8988T (cell line): Measurements from ENCODE around the gene ETAA1.

ENCODE experiments used
- DNase-seq: peaks from one replicate; pipeline ENCODE4 v3.0.0; 2011

ETAA1 gene

GRCh38 chr2:67397143-67397986 is at the start of gene ETAA1:
TSS of gene ETAA1 (plus strand) at chr2:67397333. CDS start at chr2:67397449, 116 bp downstream.
- DNase-seq: peak; percentile 81

DNA sequence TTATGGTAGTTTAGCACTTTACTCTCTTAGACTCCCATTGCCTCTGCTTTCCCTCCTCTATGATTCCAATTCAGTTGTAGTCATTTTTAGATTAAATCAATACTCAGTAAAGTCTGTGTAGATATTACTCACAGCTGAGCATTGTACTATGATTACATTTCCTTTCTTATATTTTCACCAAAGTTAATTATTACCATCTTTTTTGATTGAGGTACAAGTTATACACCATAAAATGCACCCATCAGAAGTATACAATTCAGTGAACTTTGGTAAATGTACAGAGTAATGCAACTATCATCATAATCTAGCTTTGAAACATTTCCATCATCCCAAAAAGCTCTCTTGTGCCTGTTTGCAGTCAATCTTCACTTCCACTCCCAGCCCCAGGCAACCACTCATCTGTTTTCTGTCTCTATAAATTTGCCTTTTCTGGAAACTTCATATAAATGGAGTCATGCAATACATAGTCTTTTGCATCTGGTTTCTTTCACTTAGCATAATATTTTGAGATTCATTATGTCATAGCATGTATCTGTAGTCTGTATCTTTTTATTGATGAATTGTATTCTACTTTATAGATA is 30.2 kb upstream of the ETAA1 start:
- no peak for DNase-seq

GRCh38 chr2:67374481-67374880 is 22.7 kb upstream of the ETAA1 start:
- DNase-seq: no peak

GRCh38 chr2:67374949-67375348 is 22.2 kb upstream of the ETAA1 start:
- DNase-seq: no peak

GRCh38 chr2:67378555-67378954 is 18.6 kb upstream of the ETAA1 start:
- no peak for DNase-seq

DNA sequence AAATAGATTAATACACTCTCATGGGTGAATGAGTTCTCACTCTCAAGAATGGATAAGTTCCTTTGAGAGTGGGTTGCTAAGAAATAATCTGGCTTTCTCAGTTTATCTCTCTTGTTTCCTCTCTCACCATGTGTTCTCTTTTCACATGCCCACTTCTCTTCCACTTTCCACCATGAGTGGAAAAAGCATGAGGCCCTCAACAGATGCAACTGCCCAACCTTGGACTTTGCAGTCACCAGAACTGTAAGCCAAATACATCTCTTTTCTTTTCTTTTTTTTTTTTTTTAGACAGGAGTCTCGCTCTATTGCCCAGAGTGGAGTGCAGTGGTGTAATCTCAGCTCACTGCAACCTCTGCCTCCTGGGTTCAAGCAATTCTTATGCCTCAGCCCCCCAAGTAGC is 18.1 kb upstream of the ETAA1 start:
- DNase-seq: no peak

DNA sequence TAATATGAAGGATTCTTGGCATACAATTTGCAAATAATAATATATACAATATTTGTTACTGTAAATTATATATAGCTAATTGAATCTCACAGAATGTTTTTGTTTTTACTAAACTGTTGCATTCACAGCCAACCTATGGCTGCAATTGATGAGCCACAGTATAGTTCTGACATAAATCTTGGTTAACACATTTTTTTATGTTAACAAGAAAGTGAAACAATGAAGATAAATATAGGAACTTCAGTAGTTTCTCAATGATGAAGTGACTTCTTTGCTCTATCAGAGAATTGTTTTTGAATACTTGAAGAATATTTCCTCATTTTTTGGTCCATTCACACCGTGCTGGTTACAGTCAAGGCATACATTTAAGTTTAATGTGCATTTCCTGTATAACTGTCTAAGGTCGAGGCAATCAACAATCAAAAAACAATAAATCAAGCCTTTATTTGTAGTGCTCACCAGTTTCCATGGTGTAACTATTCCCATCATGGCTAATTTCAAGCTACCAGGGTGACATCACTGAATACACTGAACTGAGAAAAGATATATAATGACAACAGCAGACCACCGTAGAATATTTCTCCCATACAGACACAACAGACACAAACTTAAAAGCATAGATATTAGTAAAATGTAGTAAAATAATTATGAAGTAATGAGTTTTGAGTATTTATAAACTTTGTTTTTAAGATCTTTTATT is 12.9 kb upstream of the ETAA1 start:
- no peak for DNase-seq

- no peak for DNase-seq
Observed at GRCh38 chr2:67388680-67389079, 8.5 kb upstream of the ETAA1 start.

GRCh38 chr2:67389286-67389685 is 7.8 kb upstream of the ETAA1 start:
- no peak for DNase-seq

DNA sequence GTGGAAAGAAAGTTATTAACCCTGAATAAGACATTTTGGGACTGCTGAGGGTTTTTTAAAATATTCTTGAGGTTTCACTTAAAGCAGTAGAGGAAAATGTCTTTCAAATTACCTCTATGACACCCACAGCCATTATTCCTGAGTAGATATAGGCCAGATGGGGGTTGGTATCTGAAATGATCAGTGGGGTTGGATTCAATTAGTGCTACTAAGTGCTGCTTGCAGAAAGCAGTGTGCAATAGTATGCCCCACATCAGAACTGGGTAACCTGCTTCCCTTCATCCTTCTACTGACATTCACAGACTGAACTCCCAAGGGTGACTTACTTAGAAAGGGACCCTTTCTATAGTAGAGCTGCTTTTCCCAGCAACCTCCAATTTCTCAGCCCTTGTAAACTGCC is 7.3 kb upstream of the ETAA1 start:
- no peak for DNase-seq

DNA sequence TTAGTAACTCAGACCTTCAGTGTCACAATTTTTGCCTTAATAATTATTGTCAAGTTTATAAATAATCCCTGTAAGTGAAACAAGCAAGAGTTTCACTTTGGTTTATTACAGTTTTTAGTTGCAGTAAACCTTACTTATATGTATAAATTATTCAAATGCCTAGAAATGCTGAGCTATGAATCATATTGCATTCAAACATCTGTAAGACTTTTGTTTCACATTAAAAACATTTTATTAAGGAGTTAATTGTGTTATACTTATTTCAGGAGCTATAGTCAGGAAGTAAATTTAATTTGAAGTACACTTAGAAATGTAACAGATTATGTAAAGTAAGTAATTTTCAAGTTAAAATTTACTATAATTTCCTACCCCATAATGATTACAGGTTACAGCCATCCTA is 3.9 kb upstream of the ETAA1 start:
- no peak for DNase-seq

GRCh38 chr2:67394734-67395133 is 2.4 kb upstream of the ETAA1 start:
- no peak for DNase-seq

DNA sequence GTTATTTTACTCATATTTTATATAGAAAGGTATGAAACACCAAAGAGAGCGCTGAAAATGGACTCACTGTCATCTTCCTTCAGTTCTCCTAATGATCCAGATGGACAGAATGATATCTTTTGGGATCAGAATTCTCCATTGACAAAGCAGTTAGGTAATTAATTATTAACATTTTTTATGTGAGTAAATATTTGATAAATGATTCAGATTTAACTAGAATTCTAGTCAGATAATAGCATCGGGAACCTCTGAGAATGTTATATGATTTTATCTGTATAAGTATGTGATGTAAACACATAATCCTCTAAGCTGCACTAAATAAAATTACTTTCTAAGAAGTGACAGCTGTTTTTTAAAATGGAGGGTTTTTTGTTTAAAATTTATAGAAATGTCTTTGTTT is 2.0 kb downstream of the ETAA1 start:
- no peak for DNase-seq

GRCh38 chr2:67399831-67400489 is 2.8 kb downstream of the ETAA1 start:
- DNase-seq: no peak

DNA sequence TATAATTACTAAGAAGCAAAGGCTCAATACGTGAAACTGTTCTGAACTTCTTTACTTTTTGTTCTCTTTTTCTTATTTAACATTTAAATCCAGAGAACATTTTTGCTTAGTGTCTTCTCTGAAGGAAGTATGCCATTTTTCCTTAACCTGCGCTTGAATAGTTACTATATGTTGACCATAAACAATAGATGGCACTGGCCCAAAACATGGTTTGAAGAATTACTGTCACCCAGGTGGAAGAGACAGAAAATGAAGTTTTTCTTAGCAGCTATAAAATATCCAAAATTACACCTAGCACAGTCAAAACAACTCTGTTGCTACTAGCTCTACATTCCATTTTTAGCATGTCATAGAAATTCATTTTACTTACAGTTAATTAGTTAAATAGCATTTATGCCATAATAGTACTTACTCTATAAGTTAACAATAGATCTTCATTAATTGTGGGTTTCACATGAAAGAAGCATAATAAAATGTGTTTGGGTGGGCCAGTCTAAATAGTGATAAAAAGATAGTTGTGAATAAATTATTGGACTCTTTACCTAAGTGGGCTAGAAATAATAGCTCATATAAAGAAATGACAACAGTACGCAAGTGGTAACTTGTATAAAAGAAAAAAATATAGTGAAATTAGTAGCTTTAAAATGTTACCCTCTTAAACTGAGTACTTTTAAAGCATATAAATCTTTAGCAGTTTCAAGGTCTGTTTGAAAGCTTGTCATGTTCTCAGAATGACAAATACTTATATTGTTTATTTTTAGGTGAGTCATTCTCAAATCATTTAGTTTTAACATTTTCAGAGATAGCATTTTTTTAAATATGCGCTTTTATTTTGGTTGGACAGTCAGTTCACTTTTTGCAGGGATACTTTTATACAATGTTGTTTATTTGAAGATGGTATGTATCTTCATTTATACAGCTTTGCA is 3.7 kb downstream of the ETAA1 start:
- no peak for DNase-seq

- DNase-seq: no peak
Observed at GRCh38 chr2:67408346-67408745, 11.2 kb downstream of the ETAA1 start.

DNA sequence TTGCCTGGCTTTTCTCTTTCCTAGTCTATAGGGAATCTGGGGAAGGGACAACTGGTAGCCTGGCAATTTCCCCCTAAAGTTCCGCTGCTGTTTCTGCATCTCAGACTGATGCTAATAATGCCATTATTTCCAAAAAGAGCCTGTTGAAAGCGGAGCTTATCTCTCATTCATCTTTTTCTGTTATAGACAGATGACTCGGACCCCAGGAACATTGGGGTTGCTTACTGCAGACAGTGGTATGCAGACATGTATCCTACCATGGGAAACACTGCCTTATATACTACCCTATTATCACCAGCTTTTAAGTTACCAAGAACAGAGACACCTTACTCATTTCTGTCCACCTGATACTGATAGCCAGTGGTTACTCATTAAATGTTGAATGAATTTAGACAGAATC is 15.3 kb downstream of the ETAA1 start:
- no peak for DNase-seq

DNA sequence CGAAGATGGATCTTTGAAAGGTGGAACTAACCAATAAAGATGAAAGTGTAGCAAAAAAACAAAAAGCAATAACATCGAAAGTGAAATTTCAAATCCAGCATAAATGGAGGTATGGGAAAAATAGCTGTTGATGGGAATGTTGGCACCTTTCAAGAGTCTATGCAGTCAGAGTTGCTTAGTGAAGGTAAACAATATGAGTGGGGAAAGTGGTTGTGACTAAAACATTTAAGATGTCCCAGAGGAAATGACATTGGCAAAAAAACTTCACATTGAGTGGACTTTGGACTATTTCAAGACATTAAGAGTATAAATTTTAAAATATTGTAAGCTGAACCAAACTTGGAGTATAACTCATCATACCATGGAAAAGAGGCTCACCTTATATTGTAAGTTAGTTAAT is 17.7 kb downstream of the ETAA1 start:
- DNase-seq: no peak

DNA sequence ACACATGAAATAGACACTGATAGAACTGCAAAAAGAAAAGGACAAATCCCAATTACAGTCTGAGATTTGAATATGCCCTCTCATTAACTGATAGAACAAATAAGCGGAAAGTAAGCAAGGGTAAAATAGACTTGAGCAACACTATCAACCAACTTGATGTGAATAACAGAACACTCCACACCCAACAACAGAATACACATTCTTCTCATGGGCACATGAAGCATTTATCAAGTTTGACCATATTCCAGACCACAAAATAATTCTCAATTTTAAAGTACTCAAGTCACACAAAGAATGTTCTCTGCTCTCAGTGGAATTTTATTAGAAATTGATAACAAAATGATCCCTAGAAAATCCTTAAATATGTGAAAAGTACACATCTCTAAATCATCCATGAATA is 19.0 kb downstream of the ETAA1 start:
- no peak for DNase-seq

DNA sequence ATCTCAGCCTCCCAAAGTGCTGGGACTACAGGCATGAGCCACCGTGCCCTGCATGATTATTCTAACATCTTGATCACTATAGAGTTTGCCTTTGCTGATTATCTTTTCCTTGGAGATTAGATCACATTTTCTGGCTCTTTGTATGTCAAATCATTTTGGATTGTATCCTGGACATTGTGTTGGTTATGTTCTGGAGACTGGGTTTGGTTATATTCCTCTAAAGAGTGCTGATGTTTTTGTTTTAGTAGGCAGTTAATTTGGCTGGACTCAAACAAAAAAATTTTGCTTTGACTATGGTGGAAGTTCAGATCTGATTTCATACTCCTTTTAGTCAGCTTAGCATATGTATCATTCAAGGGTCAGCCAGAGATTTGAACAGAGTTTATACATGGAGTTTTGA is 26.4 kb downstream of the ETAA1 start:
- DNase-seq: no peak

DNA sequence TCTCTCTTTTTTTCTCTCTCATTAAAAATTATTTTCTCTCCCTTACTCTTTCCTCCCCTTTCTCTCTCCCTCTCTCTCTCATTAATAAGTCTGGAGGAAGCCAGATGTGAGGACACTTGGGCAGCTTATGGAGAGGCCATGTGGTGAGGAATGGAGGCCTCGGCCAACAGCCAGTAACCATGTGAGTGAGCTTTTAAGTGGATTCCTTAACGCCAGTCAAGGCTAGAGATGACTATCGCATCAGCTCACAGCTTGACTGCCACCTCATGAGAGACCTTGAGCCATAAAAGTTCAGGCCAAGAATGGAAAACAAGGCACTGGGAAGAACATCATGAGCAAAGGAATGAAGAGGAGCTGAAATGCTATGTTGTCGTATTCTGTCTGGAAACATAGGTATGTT is 39.1 kb downstream of the ETAA1 start:
- DNase-seq: no peak

DNA sequence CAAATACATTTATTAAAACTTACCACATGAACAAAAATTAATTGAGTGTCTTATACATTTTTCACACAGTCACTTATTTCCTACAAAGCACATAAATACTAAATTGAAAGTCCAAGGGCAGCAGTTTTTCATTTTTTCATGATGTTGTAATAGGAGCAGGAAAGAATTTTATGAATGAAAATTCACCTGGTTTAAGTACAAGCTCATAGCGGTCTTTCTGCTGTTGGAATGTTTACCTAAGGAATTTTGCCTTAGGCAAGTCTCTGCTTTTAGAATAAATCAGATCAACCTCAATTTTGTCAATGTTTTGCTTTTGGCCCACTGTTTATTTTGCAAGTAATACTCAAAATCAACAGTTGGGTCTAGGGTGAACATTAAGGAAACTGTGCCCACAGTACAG is 40.0 kb downstream of the ETAA1 start:
- no peak for DNase-seq
